Measurements from ENCODE around the gene BCL10. TPM values are rescaled to one million over a fixed set of nuclear protein-coding genes. Genes with fewer than 3 reads are reported as not detected.

Gene BCL10
- total RNA-seq, 2 donors from 2014 or later: 21.3 to 22.6 TPM

DNA sequence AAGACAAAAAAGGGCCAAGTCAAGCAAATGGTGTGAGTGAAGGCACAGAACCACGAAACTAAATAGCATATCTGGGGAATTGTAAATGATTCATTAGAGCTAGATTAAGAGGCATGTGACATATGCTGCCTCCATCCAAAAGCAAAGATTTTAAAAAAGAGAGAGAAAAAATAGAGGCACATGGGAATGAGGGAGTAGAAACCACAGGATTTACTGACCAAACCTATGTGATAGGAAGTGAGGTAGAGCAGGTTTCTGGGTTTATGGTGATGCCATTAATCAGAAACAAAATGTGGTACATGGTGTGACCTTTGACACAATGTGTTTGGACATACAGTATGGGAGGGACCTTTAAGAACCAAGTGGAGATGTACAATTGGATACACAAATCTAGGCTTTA, 30.5 kb downstream of the BCL10 start:
- no peak overlapping the region for H3K9ac ChIP-seq (ENCODE audit: extremely low read depth, low read length, poor library complexity, severe bottlenecking)
- no peak for DNase-seq
- Mint-ChIP-seq H3K4me3 (no peak overlapping the region), H3K27me3 (ENCODE audit: insufficient read depth) (no peaks in the 10 kb centered on the region), H3K36me3 (ENCODE audit: low read depth) (peaks cover 19% of the 10 kb centered on the region), H3K4me1 (peaks cover 21% of the 10 kb centered on the region), H3K27ac (no peak overlapping the region), H3K9me3 (peaks cover 28% of the 10 kb centered on the region)
- H3K27ac ChIP-seq (ENCODE audit: low read depth, low read length): no peak overlapping the region
- H3K27me3 ChIP-seq (ENCODE audit: control insufficient read depth, insufficient read depth, low read length, poor library complexity, severe bottlenecking): no peaks in the 10 kb centered on the region
- H3K4me3 ChIP-seq (ENCODE audit: low read length): no peak overlapping the region
- peaks cover 6% of the 10 kb centered on the region for H3K36me3 ChIP-seq (ENCODE audit: control insufficient read depth, insufficient read depth, low read length)
- WGBS, 2 experiments (ENCODE audit: insufficient coverage in 1 of 2, insufficient read length in 1 of 2): 87 to 100% methylated on average over 1 of the region's 1 CpG
- TF ChIP-seq, protein P1, sequence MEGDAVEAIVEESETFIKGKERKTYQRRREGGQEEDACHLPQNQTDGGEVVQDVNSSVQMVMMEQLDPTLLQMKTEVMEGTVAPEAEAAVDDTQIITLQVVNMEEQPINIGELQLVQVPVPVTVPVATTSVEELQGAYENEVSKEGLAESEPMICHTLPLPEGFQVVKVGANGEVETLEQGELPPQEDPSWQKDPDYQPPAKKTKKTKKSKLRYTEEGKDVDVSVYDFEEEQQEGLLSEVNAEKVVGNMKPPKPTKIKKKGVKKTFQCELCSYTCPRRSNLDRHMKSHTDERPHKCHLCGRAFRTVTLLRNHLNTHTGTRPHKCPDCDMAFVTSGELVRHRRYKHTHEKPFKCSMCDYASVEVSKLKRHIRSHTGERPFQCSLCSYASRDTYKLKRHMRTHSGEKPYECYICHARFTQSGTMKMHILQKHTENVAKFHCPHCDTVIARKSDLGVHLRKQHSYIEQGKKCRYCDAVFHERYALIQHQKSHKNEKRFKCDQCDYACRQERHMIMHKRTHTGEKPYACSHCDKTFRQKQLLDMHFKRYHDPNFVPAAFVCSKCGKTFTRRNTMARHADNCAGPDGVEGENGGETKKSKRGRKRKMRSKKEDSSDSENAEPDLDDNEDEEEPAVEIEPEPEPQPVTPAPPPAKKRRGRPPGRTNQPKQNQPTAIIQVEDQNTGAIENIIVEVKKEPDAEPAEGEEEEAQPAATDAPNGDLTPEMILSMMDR (conservative IDR thresholded peaks at IDR 0.05): no peak
- peaks cover 20% of the 10 kb centered on the region for H3K9me3 ChIP-seq (ENCODE audit: control insufficient read depth, low read length)
- H3K4me1 ChIP-seq (ENCODE audit: control insufficient read depth, insufficient read depth, low read length): peaks cover 9% of the 10 kb centered on the region

DNA sequence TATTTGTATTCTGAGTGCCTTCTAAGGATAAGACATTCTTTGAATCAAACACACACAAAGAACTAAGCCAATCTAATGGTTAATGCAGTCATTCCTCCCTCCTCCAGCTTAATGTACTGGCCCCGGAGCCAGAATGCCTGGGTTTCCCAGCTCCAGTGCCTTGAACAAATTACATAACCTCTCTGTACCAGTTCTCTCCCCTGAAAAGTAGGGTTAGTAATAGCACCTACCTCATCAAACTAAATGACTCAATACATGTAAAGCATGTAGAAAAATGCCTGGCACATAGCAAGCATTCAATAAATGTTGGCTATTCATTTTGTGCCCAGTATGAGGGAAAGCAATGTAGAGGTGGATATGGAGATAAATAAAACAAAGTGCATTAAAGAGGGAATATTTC, 31.0 kb downstream of the BCL10 start:
- Histone ChIP-seq H3K27ac (ENCODE audit: low read depth, low read length) (no peak overlapping the region), H3K9me3 (ENCODE audit: control insufficient read depth, low read length) (peaks cover 17% of the 10 kb centered on the region), H3K9ac (ENCODE audit: extremely low read depth, low read length, poor library complexity, severe bottlenecking) (no peak overlapping the region), H3K27me3 (ENCODE audit: control insufficient read depth, insufficient read depth, low read length, poor library complexity, severe bottlenecking) (no peaks in the 10 kb centered on the region), H3K4me3 (ENCODE audit: low read length) (no peak overlapping the region), H3K36me3 (ENCODE audit: control insufficient read depth, insufficient read depth, low read length) (peaks cover 2% of the 10 kb centered on the region), H3K4me1 (ENCODE audit: control insufficient read depth, insufficient read depth, low read length) (peaks cover 11% of the 10 kb centered on the region)
- no peak for DNase-seq
- H3K4me1 Mint-ChIP-seq: peaks cover 25% of the 10 kb centered on the region
- H3K27me3 Mint-ChIP-seq (ENCODE audit: insufficient read depth): no peaks in the 10 kb centered on the region
- 80 to 97% methylated on average over 1 of the region's 1 CpG for WGBS, 2 experiments (ENCODE audit: insufficient coverage in 1 of 2, insufficient read length in 1 of 2)
- H3K36me3 Mint-ChIP-seq (ENCODE audit: low read depth): peaks cover 15% of the 10 kb centered on the region
- TF ChIP-seq, protein P1 (conservative IDR thresholded peaks at IDR 0.05): no peak
- no peak overlapping the region for H3K27ac Mint-ChIP-seq
- no peak overlapping the region for H3K4me3 Mint-ChIP-seq
- H3K9me3 Mint-ChIP-seq: peaks cover 25% of the 10 kb centered on the region

DNA sequence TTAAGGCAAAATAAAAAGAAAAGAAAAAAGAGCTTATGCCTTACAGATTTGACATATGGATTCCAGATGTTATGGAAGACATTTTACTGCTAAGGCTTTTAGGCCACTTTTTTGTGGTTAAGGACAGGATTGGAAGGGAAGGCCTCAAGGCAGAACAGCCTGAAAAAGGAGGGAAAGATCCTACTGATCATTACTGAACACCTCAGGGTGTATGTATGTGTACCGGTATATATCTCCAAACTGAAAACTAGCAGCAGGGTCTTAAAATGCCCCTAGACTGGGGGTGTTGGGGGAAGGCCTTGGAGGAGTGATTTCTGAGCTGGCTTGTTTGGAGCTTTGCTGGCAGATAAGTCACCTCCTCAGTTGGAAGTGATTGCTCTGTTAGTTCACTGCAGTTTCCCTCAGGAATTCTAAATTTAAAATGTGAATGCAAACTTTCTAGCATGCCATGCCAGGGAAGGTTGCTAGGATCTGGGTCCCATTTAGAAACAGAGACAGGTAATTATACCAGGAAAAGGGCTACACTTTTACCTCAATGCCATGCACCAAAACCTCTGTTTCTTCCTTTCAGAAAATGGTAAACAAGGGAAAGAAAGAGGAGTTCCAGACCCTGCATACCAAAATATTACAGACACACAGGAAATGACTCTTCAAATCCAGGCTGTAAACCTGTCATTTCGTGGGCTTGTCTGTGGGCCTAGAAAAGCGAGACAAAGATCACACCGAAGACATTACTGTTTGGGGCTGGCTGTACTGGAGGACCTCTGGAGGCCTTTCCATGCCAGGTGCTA, 32.0 kb downstream of the BCL10 start:
- Histone ChIP-seq H3K36me3 (ENCODE audit: control insufficient read depth, insufficient read depth, low read length) (no peaks in the 10 kb centered on the region), H3K4me1 (ENCODE audit: control insufficient read depth, insufficient read depth, low read length) (peaks cover 13% of the 10 kb centered on the region), H3K27me3 (ENCODE audit: control insufficient read depth, insufficient read depth, low read length, poor library complexity, severe bottlenecking) (no peaks in the 10 kb centered on the region), H3K9me3 (ENCODE audit: control insufficient read depth, low read length) (peaks cover 8% of the 10 kb centered on the region), H3K9ac (ENCODE audit: extremely low read depth, low read length, poor library complexity, severe bottlenecking) (no peak overlapping the region), H3K4me3 (ENCODE audit: low read length) (no peak overlapping the region), H3K27ac (ENCODE audit: low read depth, low read length) (no peak overlapping the region)
- WGBS, 2 experiments (ENCODE audit: insufficient coverage in 1 of 2, insufficient read length in 1 of 2): 89 to 95% methylated on average over 3 to 4 of the region's 4 CpGs
- Mint-ChIP-seq H3K27me3 (ENCODE audit: insufficient read depth) (no peaks in the 10 kb centered on the region), H3K4me3 (no peak overlapping the region), H3K36me3 (ENCODE audit: low read depth) (peaks cover 5% of the 10 kb centered on the region), H3K4me1 (peaks cover 34% of the 10 kb centered on the region), H3K27ac (no peak overlapping the region), H3K9me3 (peaks cover 18% of the 10 kb centered on the region)
- TF ChIP-seq, protein P1 (conservative IDR thresholded peaks at IDR 0.05): no peak
- DNase-seq: no peak
